Suprapubic skin (tissue), 4 donors: ENCODE measurements around the gene HSD3B1.

Source experiments
- EP300 ChIP-seq: sonication (generic); formaldehyde crosslinking; IDR thresholded peaks from one replicate; pipeline ENCODE4 v1.6.1; 2017; ENCODE audit warnings: antibody characterized with exemption
- POLR2A ChIP-seq, 2 donors: fragments of 450-650 bp; IDR thresholded peaks; one replicate each; pipeline ENCODE4 v1.6.1; 2017; ENCODE audit warnings: antibody characterized with exemption in 2 of 2, mild to moderate bottlenecking in 2 of 2, moderate library complexity in 2 of 2
- POLR2AphosphoS5 ChIP-seq, 3 donors: sonication (generic); formaldehyde crosslinking; IDR thresholded peaks; one replicate each; pipeline ENCODE4 v1.6.1; 2017; ENCODE audit warnings: antibody characterized with exemption in 3 of 3
- TF ChIP-seq, protein P1 (sequence below), 2 donors: fragments of 200-600 bp in 1 of 2; fragments of 450-650 bp in 1 of 2; sonication (generic) in 1 of 2; IDR thresholded peaks; one replicate each; pipeline ENCODE4 v1.5.1; 2016 to 2019; ENCODE audit warnings: antibody characterized with exemption in 2 of 2, mild to moderate bottlenecking in 1 of 2, moderate library complexity in 1 of 2

- TF ChIP-seq, protein P1, sequence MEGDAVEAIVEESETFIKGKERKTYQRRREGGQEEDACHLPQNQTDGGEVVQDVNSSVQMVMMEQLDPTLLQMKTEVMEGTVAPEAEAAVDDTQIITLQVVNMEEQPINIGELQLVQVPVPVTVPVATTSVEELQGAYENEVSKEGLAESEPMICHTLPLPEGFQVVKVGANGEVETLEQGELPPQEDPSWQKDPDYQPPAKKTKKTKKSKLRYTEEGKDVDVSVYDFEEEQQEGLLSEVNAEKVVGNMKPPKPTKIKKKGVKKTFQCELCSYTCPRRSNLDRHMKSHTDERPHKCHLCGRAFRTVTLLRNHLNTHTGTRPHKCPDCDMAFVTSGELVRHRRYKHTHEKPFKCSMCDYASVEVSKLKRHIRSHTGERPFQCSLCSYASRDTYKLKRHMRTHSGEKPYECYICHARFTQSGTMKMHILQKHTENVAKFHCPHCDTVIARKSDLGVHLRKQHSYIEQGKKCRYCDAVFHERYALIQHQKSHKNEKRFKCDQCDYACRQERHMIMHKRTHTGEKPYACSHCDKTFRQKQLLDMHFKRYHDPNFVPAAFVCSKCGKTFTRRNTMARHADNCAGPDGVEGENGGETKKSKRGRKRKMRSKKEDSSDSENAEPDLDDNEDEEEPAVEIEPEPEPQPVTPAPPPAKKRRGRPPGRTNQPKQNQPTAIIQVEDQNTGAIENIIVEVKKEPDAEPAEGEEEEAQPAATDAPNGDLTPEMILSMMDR (IDR thresholded peaks at IDR 0.05), result no peak
- no peak for TF ChIP-seq POLR2A (IDR thresholded peaks at IDR 0.05)
- no peak for TF ChIP-seq EP300
- no peak for TF ChIP-seq POLR2AphosphoS5 (IDR thresholded peaks at IDR 0.05)
Measured at GRCh38 chr1:119488216-119488615, 18.8 kb upstream of the HSD3B1 start.
